Hepatocyte (in vitro differentiated cells): ENCODE results near the gene PAX6. TPM values are rescaled to one million over a fixed set of nuclear protein-coding genes. Genes with fewer than 3 reads are reported as not detected.

Experiments used
- DNase-seq: peaks from one replicate; pipeline ENCODE4 v3.0.0-alpha.2; 2016; ENCODE audit warnings: low spot score
- H2AFZ ChIP-seq: fragments of 200-600 bp; sonication (generic); 2 replicates; pipeline ENCODE4 v1.6.0; 2016; ENCODE audit warnings: antibody characterized with exemption, mild to moderate bottlenecking
- H3K27ac ChIP-seq: fragments of 200-600 bp; sonication (generic); 2 replicates; pipeline ENCODE4 v1.5.1; 2016; ENCODE audit warnings: mild to moderate bottlenecking
- H3K27me3 ChIP-seq: fragments of 200-600 bp; sonication (generic); 2 replicates; pipeline ENCODE4 v1.6.1; 2016
- H3K36me3 ChIP-seq: fragments of 200-600 bp; sonication (generic); replicated peaks from 2 replicates; pipeline ENCODE4 v1.5.1; 2016; ENCODE audit warnings: low read depth; ENCODE audit not compliant: insufficient read depth
- H3K4me1 ChIP-seq: fragments of 200-600 bp; sonication (generic); 2 replicates; pipeline ENCODE4 v1.5.1; 2016; ENCODE audit warnings: mild to moderate bottlenecking, moderate library complexity; ENCODE audit not compliant: insufficient read depth
- H3K4me2 ChIP-seq: fragments of 200-600 bp; sonication (generic); 2 replicates; pipeline ENCODE4 v1.6.0; 2016
- H3K4me3 ChIP-seq: fragments of 200-600 bp; sonication (generic); 2 replicates; pipeline ENCODE4 v1.5.1; 2016; ENCODE audit warnings: mild to moderate bottlenecking
- H3K79me2 ChIP-seq: fragments of 200-600 bp; sonication (generic); 2 replicates; pipeline ENCODE4 v1.6.0; 2017; ENCODE audit warnings: mild to moderate bottlenecking
- H3K9me2 ChIP-seq: fragments of 200-600 bp; sonication (generic); replicated peaks from 2 replicates; pipeline ENCODE4 v1.6.0; 2017; ENCODE audit warnings: mild to moderate bottlenecking; ENCODE audit not compliant: insufficient read depth
- H3K9me3 ChIP-seq: fragments of 200-600 bp; sonication (generic); 2 replicates; pipeline ENCODE4 v1.5.1; 2016; ENCODE audit warnings: low read depth, mild to moderate bottlenecking
- H4K20me1 ChIP-seq: fragments of 200-600 bp; sonication (generic); 2 replicates; pipeline ENCODE4 v1.6.0; 2016; ENCODE audit warnings: mild to moderate bottlenecking; ENCODE audit not compliant: insufficient read depth, poor library complexity, severe bottlenecking
- CTCF ChIP-seq: fragments of 200-600 bp; sonication (generic); IDR thresholded peaks from 2 replicates; pipeline ENCODE4 v1.5.1; 2016; ENCODE audit warnings: antibody characterized with exemption, mild to moderate bottlenecking; ENCODE audit not compliant: poor library complexity
- EZH2 ChIP-seq: fragments of 200-600 bp; sonication (generic); IDR thresholded peaks from 2 replicates; pipeline ENCODE4 v1.6.1; 2016; ENCODE audit warnings: antibody characterized with exemption, mild to moderate bottlenecking, borderline replicate concordance
- EZH2phosphoT487 ChIP-seq: fragments of 200-600 bp; sonication (generic); IDR thresholded peaks from one replicate; pipeline ENCODE4 v1.6.1; 2018; ENCODE audit warnings: antibody characterized with exemption, mild to moderate bottlenecking, low read depth, moderate library complexity; ENCODE audit not compliant: unreplicated experiment, severe bottlenecking
- WGBS: methylation state at CpG from one replicate; pipeline ENCODE4 v1.1.6; 2016; ENCODE audit warnings: low lambda C conversion rate; ENCODE audit errors: missing lambda C conversion rate; 5-methylcytosine and 5-hydroxymethylcytosine counted together
- polyA plus RNA-seq: library from polyadenylated mRNA; unstranded; fragments of >200 nt; fragmentation: Nextera tagmentation; extraction: Ambion mirVana; gene quantifications from 2 replicates; pipeline ENCODE4 v1.2.1, GENCODE V29; 2016
- total RNA-seq: library from RNA; depleted of rRNA; stranded (reverse); fragments of >200 nt; gene quantifications from 2 replicates; pipeline ENCODE4 v1.2.3, GENCODE V29; 2014

Gene PAX6
- total and polyA plus RNA-seq, 2 experiments from 2014 or later, result 0.21 to 0.70 TPM

- Histone ChIP-seq H3K27ac (no peak overlapping the region), H3K4me3 (no peak overlapping the region), H3K79me2 (no peaks in the 10 kb centered on the region), H3K4me1 (no peaks in the 10 kb centered on the region), H4K20me1 (no peaks in the 10 kb centered on the region), H3K9me3 (no peaks in the 10 kb centered on the region), H3K27me3 (no peaks in the 10 kb centered on the region), H3K9me2 (no peaks in the 10 kb centered on the region), H3K36me3 (no peaks in the 10 kb centered on the region), H3K4me2 (no peak overlapping the region), H2AFZ (no peak overlapping the region)
- DNase-seq, result no peak
- WGBS, result 83% methylated on average over 2 of the region's 2 CpGs
- TF ChIP-seq EZH2phosphoT487 (no peak), EZH2 (no peak), CTCF (no peak)
Observed at GRCh38 chr11:31772412-31772811, 38.7 kb downstream of the PAX6 start.

GRCh38 chr11:31770011-31770700 is 41.0 kb downstream of the PAX6 start:
- Histone ChIP-seq H3K9me3 (no peaks in the 10 kb centered on the region), H3K4me3 (no peak overlapping the region), H2AFZ (no peak overlapping the region), H3K4me2 (no peak overlapping the region), H3K27me3 (no peaks in the 10 kb centered on the region), H3K4me1 (no peaks in the 10 kb centered on the region), H3K79me2 (no peaks in the 10 kb centered on the region), H3K36me3 (no peaks in the 10 kb centered on the region), H4K20me1 (no peaks in the 10 kb centered on the region), H3K27ac (no peak overlapping the region), H3K9me2 (no peaks in the 10 kb centered on the region)
- WGBS, result 94% methylated on average over 3 of the region's 3 CpGs
- no peak for TF ChIP-seq EZH2phosphoT487
- TF ChIP-seq EZH2, result no peak
- TF ChIP-seq CTCF, result no peak
- DNase-seq, result no peak

GRCh38 chr11:31768749-31769640 is 42.1 kb downstream of the PAX6 start:
- Histone ChIP-seq H3K79me2 (no peaks in the 10 kb centered on the region), H3K4me3 (no peak overlapping the region), H2AFZ (no peak overlapping the region), H3K27me3 (no peaks in the 10 kb centered on the region), H3K36me3 (no peaks in the 10 kb centered on the region), H3K9me2 (no peaks in the 10 kb centered on the region), H4K20me1 (no peaks in the 10 kb centered on the region), H3K4me2 (no peak overlapping the region), H3K9me3 (no peaks in the 10 kb centered on the region), H3K27ac (no peak overlapping the region), H3K4me1 (no peaks in the 10 kb centered on the region)
- no peak for DNase-seq
- 67% methylated on average over 9 of the region's 9 CpGs for WGBS
- TF ChIP-seq EZH2 (no peak), EZH2phosphoT487 (no peak), CTCF (no peak)
